Mesenteric fat pad (tissue), 1 donor: ENCODE data around the gene NME7. TPM values are rescaled to one million over a fixed set of nuclear protein-coding genes. Genes with fewer than 3 reads are reported as not detected.
"Not testable (repeated sequence)": the region's sequence is repeated elsewhere in the genome, so short reads cannot be mapped to it uniquely, and the experiment has no call there.

Source experiments
- DNase-seq: peaks from one replicate; pipeline ENCODE4 v3.0.0-alpha.2; 2020; ENCODE audit warnings: low spot score
- total RNA-seq: library from RNA; stranded (reverse); fragmentation: NEBNext Ultra II Directional; extraction: Animal tissue kit (Norgen Biotek cat#: 25700); gene quantifications from one replicate; pipeline ENCODE4 v1.2.1, GENCODE V29; 2021
- donor health status: DM: yes; HTN: yes; CAD: no.

NME7 gene
- total RNA-seq, 1 donor from 2014 or later, result 10.8 TPM

DNA sequence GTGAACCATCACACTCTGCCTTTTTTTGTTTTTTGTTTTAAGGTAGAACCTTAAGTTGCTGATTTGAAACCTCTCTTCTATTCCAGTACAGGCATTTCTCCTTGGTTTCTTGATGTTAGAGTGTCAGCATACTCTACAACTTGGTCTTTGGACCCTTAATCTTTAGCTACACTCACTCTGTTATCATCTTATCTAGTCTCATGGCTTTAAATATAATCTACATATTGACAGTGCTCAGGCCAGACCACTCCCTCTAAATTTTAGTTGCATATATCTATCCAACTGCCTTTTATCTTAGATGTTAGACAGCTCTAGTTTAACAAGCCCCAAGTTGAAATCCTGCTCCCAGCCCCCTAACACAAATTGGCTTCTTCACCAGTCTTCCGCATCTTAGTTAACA lies 22.1 kb downstream of the NME7 start:
- no peak for DNase-seq

DNA sequence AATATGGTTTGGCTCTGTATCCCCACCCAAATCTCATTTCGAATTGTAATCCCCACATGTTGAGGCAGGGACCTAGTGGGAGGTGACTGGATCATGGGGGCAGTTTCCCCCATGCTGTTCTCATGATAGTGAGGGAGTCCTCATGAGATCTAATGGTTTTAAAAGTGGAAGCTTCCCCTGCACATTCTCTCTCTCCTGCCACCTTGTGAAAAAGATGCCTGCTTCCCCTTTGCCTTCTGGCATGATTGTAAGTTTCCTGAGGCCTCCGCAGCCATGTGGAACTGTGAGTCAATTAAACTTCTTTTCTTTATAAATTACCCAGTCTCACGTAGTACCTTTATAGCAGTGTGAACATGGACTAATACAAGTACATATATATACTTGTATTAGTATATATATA lies 25.5 kb downstream of the NME7 start:
- DNase-seq, result not testable (repeated sequence)

DNA sequence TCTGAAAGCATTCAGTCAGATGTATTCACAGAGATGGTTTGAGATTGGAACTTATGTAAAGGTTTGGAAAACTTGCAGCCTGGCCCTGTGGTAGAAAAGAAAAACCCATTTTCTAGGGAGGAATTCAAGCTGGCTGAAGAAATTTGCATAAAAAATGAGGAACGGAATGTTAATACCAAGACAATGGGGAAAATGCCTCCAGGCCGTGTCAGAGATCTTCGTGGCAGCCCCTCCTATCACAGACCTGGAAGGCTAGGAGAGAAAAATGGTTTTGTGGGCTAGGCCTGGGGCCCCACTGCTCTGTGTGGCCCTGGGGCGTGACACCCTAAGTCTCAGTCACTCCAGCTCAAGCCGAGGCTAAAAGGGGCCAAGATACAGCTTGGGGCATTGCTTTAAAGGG lies 26.7 kb downstream of the NME7 start:
- DNase-seq, result no peak

DNA sequence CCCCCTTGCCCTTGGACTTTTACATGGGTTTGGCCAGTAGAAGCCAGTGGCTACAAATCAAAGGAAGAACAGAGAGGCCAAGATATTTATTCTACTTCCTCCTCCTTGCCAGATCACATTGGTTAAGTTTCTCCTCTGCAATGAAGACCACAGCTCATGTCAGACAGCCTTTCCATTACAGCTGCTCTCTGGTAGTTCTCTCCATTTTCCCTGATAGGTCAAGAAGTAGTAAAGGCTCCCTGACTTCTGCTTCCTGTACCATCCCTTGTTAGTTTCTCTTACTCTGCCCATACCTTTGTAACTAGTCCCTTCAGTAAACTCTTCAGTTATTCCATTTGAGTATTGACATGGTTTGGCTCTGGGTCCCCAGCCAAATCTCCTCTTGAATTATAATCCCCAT lies 27.8 kb downstream of the NME7 start:
- no peak for DNase-seq

DNA sequence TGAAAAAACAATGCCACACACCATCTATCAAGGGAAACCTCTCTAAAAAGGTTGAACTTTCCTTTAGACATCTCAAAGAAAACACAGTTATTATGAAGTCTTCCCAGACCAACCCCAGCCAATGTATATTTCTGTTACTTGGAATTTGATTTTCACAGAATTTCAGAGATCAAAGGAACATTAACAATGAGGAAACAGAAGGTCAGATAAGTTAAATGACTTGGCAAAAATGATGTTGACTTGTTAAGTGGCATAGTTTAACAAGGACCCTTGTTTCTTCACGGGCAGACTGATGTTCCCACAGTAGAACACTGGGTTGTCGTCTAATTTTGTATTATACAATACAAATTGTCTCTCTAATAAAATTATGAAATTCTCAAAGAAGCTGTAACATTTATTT lies 29.0 kb downstream of the NME7 start:
- no peak for DNase-seq

DNA sequence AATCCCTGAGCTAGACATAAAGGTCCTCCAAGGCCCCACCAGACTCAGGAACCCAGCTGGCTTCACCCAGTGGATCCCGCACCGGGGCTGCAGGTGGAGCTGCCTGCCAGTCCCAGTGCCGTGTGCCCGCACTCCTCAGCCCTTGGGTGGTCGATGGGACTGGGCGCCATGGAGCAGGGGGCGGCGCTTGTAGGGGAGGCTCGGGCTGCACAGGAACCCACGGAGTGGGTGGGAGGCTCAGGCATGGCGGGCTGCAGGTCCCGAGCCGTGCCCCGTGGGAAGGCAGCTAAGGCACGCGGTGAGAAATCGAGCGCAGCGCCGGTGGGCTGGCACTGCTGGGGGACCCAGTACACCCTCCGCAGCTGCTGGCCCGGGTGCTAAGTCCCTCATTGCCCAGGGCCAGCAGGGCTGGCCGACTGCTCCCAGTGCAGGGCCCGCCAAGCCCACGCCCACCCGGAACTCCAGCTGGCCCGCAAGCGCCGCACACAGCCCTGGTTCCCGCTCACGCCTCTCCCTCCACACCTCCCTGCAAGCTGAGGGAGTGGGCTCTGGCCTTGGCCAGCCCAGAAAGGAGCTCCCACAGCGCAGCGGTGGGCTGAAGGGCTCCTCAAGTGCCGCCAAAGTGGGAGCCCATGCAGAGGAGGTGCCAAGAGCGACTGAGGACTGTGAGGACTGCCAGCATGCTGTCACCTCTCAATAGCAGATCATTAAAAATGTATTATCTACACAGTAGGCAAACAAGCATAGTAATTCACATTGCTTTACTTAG lies 30.5 kb downstream of the NME7 start:
- not testable (repeated sequence) for DNase-seq

DNA sequence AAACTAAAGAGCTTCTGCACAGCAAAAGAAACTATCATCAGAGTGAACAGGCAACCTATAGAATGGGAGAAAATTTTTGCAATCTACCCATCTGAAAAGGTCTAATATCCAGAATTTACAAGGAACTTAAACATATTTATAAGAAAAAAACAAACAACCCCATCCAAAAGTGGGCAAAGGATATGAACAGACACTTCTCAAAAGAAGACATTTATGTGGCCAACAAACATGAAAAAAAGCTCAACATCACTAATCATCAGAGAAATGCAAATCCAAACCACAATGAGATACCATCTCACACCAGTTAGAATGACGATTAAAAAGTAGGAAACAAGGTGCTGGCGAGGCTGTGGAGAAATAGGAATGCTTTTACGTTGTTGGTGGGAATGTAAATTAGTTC lies 32.9 kb downstream of the NME7 start:
- DNase-seq, result not testable (repeated sequence)

DNA sequence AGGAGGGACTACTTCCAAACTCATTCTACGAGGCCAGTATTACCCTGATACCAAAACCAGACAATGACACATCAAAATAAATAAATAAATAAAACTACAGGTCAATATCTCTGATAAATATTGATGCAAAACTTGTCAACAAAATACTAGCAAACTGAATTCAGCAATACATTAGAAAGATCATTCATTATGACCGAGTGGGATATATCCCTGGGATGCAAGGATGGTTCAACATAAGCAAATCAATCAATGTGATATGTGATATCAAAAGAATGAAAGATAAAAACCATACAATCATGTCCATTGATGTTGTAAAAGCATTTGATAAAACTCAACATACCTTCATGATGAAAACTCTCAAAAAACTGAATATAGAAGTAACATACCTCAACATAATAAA lies 36.7 kb downstream of the NME7 start:
- DNase-seq, result no peak

DNA sequence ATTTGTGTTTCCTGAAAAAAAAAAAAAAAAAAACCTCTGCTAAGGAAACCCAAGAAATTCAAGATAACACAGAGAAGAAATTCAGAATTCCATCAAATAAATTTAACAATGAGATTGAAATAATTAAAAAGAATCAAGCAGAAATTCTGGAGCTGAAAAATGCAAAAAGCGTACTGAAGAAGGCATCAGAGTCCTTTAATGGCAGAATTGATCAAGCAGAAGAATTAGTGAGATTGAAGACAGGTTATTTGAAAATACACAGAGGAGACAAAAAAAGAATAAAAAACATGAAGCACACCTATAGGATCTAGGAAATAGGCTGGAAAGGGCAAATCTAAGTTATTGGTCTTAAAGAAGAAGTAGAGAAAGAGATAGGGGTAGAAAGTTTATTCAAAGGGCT lies 38.2 kb downstream of the NME7 start:
- DNase-seq, result no peak

DNA sequence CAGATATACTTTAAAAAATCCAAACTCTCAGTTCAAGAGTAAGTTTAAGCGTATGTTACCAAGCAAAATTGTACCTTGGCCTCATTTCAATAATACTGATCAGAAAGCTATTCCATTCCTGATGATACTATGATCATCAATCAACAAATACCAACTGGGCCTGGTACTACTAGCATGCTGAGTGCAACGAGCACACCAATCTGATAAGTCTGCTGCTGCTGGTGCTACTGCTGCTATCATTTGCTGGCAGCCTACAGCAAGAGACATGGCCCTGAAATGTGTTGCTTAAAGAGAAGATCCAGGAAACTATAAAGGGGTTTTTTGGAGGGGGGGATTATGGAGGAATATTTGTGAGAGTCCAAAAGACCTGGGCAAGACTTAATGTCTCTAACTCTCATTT lies 39.7 kb downstream of the NME7 start:
- DNase-seq, result no peak

DNA sequence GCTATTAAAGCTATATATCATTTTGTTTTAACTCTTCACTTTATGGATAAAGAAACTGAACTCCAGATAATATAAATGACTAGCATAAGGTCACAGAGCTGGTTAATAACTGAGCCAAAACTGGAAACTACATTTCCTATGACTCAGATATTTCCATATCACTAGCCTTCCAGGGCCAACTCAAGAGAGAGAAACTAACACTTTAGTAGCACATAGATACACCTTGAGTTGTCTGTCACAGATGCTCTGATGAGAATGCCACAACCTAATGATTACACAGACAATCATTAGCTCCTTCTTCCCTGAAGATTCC lies 40.7 kb downstream of the NME7 start:
- DNase-seq, result no peak

DNA sequence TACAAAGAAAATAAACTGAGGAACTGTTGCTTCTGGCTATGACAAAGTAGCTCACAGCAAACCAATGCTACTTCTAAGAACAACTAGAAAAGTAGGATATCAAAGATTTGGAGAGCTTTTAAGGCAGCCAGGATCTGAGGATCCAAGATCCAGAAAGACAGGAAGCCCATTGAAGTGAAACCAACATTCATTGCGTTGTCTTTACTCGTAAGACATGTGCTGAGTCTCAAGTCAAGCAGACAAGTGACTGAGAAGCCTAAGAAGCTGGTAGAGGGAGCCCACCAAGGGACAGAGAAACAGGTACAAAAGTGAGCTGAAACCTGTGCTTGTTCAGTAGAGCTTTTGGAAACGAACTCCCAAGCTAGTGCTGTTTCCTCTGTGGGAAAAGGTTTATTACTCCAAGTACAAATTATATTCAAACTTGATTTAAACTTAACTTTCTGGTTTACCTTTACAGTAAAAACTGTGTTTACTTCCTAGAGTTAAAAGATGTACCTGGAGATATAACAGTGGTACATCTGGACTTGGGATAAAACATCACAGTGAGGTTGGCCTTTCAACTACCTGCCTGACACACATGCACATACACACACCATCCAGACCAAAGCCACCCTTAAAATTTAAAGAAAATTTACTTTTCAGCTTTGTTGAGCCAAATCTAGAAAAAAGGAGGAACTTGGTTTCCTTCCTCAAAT lies 41.2 kb downstream of the NME7 start:
- no peak for DNase-seq

DNA sequence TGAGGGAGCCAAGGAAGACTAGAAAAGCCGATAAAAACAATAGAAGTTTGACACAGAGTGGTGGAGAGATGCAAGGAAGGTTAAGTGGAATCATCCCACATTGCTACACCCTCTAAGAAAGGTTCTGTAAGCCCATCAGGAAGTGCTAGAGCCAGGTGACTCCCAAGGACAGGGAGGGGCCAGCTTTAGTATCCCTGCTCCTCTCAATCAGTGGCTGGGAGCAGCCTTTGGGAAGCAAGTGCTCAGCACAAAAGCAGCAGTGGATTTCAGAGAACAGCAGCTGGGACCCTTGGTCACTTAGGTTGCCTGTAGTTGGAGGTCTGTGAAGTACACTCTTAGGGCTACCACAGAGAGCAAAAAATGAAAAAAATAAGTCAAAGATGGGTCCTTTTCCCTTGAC lies 42.5 kb downstream of the NME7 start:
- no peak for DNase-seq

DNA sequence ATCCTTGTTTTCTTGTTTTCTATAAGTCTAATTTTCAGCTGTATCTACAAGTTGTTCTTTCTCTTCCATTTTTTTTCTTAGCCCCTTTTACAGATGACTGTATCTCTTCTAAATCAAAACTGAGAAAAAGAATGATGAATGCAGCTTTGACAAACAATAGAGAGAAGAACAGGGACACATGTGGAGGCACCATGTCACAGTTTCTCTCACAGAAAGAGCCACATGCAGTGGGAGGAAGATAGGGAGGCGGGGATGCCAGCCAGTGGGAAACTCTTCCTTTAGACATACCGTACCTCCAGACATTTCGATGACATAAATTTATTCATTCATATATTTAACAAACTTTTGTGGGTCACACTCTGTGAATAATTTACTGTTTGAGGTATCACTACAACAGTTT lies 45.5 kb downstream of the NME7 start:
- no peak for DNase-seq

DNA sequence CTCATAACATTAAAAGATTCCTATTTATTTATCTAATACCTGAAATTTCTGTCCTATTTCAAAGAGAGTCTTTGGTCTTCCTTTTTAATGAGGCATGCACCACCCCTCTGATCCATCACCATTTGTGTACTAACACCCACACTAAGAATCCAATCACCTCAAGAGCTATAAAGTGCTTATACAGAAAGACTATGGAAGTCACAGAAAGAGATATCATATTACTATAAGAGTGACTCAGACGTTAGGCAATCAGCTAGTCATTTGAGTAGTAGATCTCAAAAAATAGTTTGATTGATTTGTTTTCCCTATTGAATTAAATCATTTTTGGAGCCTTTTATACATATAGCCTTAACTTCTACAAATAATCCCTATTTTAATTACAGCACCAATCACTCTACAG lies 46.1 kb downstream of the NME7 start:
- DNase-seq, result no peak

DNA sequence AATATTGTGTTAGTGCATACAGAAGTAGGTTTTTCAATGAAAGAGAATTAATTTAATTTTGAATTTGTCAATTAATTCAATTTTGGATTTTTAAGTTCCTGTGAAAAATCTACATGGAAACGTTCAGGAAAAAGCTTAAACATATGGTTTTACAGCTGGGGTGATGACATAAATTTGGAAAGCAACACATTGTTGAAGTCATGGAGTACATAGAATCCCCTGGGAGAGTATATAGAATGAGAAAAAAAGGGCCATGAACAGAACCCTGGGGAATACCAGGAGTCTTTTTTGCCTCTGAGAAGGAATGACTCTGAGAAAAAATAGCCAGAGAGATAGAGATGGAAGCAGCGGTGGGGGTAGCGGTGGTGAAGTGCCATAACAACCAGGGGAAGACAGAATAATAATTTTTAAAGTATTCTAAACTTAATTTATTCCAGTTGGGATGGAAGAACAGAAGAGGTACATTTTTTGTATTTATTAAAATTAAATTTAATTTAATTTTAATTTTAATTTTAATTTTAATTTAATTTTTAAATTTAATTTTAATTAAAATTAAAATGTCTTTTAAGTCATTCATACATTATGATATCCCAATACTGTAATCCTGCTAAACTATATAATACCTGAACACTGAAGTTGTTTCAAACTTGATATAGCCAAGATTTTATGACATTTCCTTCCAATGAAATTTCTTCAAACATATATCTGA lies 48.9 kb downstream of the NME7 start:
- no peak for DNase-seq

DNA sequence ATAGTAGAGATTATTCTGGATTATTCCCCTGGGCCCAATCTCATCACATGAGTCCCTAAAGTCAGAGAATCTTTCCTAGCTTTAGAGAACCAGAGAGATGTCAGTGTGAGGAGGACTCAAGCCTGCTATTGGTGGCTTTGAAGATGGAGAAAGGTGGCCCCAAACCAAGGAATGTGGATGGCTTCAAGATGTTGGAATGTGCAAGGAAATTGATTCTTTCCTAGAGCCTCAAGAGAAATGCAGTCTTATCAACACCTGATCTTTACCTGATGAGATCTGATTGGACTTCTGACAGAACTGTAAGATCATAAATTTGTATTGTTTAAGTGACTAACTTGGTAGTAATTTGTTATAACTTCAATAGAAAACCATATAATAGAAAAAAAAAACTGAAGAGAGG lies 51.0 kb downstream of the NME7 start:
- no peak for DNase-seq

DNA sequence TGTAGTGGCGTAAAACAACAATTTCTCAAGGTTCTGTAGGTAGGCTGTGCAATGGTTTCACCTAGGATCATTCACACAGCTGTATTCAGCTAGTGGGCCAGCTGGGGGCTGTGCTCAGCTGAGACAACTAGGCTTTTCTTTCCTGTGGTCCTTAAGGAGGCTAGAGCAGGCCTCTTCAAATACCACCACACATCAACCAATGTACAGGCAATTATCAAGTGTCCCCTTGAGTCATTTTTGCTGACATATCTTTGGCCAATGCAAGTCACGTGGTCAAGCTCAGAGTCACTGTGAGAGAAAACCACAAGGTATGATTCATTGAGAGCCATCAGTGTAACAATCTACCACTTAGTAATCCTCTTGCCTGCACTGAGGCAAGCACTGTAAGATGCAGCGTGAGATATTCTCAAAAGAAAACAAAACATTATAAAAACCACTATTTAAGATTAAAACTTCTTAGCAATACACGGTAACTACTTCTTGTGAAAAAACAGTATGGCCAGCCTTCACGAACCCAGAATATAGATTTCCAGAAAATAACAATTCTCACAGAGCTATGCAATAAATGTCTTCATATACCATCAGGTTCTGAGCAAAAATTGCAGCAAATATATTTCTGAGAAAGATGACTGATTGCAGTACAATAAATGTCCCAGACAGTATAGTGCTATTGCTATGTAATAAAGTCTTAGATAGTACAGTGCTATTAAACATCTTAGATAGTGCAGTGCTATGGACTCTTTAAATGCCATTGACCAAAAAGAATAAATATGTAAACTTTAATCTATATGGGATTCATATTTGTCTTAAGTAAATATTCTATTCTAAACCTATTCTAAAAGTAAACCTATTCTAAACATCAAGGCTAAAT lies 55.3 kb downstream of the NME7 start:
- DNase-seq, result no peak

DNA sequence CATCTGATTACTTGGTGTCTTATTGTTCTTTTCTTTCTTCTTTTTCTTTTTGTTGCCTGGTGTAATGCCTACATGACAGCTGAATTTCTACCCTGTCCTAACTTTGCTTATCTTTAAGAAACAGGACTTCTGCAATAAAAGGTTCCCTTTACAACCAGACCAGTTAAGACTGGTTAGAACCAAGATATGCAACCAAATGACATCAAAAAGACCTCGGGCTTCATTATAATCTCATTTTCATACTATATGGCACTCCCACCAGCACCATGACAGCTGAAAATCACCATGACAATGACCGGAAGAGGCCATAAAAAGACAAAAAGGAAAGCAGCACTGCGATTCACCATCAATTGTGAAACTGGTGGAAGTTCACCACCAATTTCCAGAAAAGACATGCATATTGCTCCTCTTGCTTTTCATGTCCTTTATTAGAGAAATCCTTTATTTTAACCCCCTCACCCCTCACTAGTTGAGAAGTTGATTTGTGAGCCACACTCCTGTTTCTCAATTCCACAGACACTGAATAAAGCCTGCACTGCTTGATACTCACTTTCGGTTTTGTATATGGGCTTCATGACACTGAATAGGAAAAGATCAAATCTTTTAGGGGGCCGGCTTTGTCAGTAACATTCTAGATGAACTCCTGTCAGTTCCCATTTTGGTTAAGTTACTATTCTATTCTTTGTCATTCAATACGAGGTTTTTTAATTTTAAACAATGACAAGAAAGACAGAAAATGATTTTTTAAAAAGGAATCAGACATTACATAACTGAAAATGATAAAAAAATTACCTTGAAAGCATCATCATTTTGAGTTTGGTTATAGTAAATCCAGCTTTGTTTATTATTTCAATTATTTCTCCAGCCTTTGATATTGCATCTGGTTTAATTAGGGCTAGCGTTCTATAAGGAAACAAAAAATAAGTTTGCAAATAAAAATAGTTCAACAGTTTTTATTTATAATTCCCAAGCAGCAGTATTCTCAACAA lies 58.1 kb downstream of the NME7 start:
- no peak for DNase-seq

DNA sequence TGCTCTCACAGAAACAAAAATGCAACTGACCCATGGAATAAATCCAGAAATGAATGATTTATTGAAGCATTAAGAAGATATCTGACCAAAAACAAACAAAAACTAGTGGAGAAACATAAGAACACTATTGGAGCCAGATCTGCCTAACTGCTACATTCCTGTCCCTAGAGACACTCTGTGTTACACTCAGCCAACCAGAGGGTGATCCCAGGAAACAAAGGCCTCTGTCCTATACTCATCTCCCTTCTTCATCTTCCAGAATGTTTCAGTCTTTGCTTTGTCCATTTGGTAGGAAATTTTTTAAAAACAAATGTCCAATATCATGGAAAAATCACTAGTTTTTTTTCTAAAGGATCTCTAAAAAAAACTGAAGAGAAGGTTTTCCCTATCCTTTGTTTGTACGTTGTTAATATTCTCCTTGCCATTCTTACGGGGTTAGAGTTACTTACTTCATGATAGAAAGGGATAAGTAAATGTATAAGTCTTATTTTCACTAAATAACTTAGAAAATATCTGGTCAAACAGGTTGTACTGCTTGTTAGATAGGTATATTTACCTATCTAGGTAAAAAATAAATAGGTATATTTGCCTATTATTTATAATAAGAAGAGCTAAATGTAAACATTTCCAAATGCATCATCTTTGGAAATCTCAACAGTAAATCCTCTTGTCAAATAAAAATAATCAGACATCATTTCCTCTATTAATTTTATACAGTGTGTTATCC lies 59.1 kb downstream of the NME7 start:
- no peak for DNase-seq
